Ovary (tissue), 9 donors: ENCODE results near the gene CEP104. TPM values are rescaled to one million over a fixed set of nuclear protein-coding genes. Genes with fewer than 3 reads are reported as not detected.

ENCODE experiments used
- DNase-seq, 5 donors: peaks; one replicate each; pipeline ENCODE4 v3.0.0-alpha.2; 2019 to 2020
- H3K27ac ChIP-seq, 2 donors: fragments of 200-600 bp; one replicate each; pipeline versions ENCODE4 v1.5.1 to v1.8.0; 2019 to 2022
- H3K27me3 ChIP-seq: fragments of 200-600 bp; one replicate; pipeline ENCODE4 v1.8.0; 2022
- H3K36me3 ChIP-seq: fragments of 200-600 bp; sonication (generic); one replicate; pipeline ENCODE4 v1.5.1; 2019
- H3K4me1 ChIP-seq: one replicate; pipeline ENCODE4 v1.8.1; 2013; ENCODE audit warnings: mild to moderate bottlenecking, moderate library complexity; ENCODE audit not compliant: insufficient read depth
- H3K4me3 ChIP-seq: fragments of 200-600 bp; sonication (generic); one replicate; pipeline ENCODE4 v1.5.1; 2017
- H3K9me3 ChIP-seq, 2 donors: fragments of 200-600 bp in 1 of 2; sonication (generic) in 1 of 2; one replicate each; pipeline versions ENCODE4 v1.5.1 to v1.8.1; 2013 to 2019; ENCODE audit warnings: mild to moderate bottlenecking in 1 of 2, moderate library complexity in 1 of 2
- EP300 ChIP-seq: sonication (generic); formaldehyde crosslinking; IDR thresholded peaks from one replicate; pipeline ENCODE4 v1.6.1; 2017; ENCODE audit warnings: antibody characterized with exemption
- POLR2A ChIP-seq: fragments of 450-650 bp; IDR thresholded peaks from one replicate; pipeline ENCODE4 v1.6.1; 2017; ENCODE audit warnings: antibody characterized with exemption, mild to moderate bottlenecking, moderate library complexity
- WGBS, 3 donors: extraction: QIAGEN DNeasy Blood & Tissue Kit in 1 of 3; methylation state at CpG; one replicate each; pipeline versions ENCODE4 v1.1.5 to v1.1.7; 2013 to 2017; 5-methylcytosine and 5-hydroxymethylcytosine counted together
- intact Hi-C, 4 donors: fragments of 100-400 bp; cut with DNase I; formaldehyde crosslinking; loops; one replicate each; pipeline versions ENCODE4 v1.11.0 to v1.15.1; 2022 to 2023
- polyA plus RNA-seq, 2 donors: library from polyadenylated mRNA; stranded (reverse); fragments of 200-250 nt in 1 of 2; fragments of 350-450 nt in 1 of 2; fragmentation: Illumina TruSeq in 1 of 2; extraction: RNeasy Lipid Tissue Mini Kit (QIAGEN cat#74804) in 1 of 2; gene quantifications; one replicate each; pipeline ENCODE4 v1.2.3, GENCODE V29; 2013 to 2014
- total RNA-seq, 7 donors: library from RNA; depleted of rRNA in 2 of 7; stranded (reverse); fragments of >200 nt in 2 of 7; fragmentation: NEBNext Ultra II Directional in 3 of 7; extraction: Animal tissue kit (Norgen Biotek cat#: 25700) in 3 of 7; gene quantifications; one replicate each; pipeline versions ENCODE4 v1.1.0 to v1.2.4, GENCODE V29; 2016 to 2023
- TF ChIP-seq, protein P1 (sequence below), 3 donors: fragments of 450-650 bp in 2 of 3; fragments of 200-600 bp in 1 of 3; IDR thresholded peaks; one replicate each; pipeline versions ENCODE4 v1.5.1 to v1.8.0; 2016 to 2022; ENCODE audit warnings: antibody characterized with exemption in 3 of 3, mild to moderate bottlenecking in 1 of 3
- donor health status: DM: no; HTN: no; CAD: no; lungs with moderate emphysema.
- donor health status: DM: no; HTN: no; CAD: no.
- donor health status: Bipolar disorder and iron deficiency.
- donor health status: DM: yes; HTN: yes; CAD: no.
- donor health status: DM: no; HTN: no; CAD: no.
- donor health status: DM: yes; HTN: yes; CAD: no.

Gene CEP104
- total and polyA plus RNA-seq, 9 donors, result 7.9 to 40.7 (median 37.6) TPM

DNA sequence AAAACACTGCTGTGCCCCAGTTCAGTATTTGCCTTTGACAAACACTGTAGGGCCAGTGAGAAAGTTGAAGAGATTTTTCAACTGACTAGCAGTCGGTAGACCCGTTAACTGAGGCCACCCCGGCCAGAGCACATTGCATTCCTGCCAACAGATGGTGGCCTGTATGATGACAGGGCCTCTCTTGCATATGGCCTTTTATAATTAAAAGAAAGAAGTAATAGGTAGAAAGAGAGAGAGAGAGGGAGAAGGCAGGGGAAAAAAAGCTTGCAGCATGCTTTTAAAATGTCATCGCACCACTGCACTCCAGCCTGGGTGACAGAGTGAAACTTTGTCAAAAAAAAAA lies 47.8 kb upstream of the CEP104 start:
- no peak for DNase-seq
- TF ChIP-seq EP300 (no peak), POLR2A (no peak)
- TF ChIP-seq, protein P1, sequence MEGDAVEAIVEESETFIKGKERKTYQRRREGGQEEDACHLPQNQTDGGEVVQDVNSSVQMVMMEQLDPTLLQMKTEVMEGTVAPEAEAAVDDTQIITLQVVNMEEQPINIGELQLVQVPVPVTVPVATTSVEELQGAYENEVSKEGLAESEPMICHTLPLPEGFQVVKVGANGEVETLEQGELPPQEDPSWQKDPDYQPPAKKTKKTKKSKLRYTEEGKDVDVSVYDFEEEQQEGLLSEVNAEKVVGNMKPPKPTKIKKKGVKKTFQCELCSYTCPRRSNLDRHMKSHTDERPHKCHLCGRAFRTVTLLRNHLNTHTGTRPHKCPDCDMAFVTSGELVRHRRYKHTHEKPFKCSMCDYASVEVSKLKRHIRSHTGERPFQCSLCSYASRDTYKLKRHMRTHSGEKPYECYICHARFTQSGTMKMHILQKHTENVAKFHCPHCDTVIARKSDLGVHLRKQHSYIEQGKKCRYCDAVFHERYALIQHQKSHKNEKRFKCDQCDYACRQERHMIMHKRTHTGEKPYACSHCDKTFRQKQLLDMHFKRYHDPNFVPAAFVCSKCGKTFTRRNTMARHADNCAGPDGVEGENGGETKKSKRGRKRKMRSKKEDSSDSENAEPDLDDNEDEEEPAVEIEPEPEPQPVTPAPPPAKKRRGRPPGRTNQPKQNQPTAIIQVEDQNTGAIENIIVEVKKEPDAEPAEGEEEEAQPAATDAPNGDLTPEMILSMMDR (IDR thresholded peaks at IDR 0.05), result no peak
- intact Hi-C loops, result no loop called here
- 85 to 90% (median 85%) methylated on average over 4 of the region's 4 CpGs for WGBS, 3 donors
- no peak overlapping the region for H3K27ac ChIP-seq
- no peaks in the 10 kb centered on the region for H3K36me3 ChIP-seq
- no peak overlapping the region for H3K4me3 ChIP-seq
- no peaks in the 10 kb centered on the region for H3K9me3 ChIP-seq
- H3K4me1 ChIP-seq, result no peaks in the 10 kb centered on the region
- H3K27me3 ChIP-seq, result no peaks in the 10 kb centered on the region

DNA sequence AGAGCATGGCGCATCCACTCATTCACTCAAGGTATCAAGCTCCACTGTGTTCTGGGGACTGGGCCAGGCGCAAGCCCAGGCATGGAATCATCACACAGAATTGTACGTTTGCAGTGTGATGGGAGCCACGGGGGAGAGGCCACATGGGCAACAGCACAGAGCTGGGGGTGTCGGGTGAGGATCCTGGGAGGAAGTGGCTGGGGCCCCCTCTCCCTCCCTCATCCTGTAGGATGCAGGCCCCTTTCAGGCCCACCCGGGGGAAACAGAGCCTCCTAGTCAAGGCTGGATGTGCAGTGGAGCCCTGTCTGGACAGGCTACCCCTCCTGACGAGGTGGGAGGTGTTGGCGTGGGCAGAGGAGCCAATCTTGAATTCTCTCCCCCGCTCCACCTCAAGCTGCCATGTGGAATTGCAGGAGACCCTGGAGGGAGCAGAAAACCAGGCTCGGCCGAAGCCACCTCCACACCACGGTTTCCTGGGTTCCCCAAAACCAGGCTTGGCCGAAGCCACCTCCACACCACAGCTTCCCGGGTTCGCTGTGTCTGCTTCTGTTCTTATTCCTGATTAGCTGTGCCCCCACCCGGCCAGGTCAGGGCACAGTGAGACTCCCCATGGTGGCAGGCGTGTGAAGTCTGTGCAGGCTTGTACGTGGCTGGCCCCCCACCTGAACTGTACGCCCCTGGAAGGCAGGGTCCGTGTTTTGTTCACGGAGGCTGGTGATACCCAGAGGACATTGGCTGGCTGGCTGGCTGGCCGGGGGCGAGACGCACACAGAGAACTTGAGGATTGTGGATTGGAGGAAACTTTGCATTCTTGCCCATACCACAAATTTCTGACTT lies 47.2 kb upstream of the CEP104 start:
- intact Hi-C loops, result no loop called here
- TF ChIP-seq, protein P1 (IDR thresholded peaks at IDR 0.05), result no peak

DNA sequence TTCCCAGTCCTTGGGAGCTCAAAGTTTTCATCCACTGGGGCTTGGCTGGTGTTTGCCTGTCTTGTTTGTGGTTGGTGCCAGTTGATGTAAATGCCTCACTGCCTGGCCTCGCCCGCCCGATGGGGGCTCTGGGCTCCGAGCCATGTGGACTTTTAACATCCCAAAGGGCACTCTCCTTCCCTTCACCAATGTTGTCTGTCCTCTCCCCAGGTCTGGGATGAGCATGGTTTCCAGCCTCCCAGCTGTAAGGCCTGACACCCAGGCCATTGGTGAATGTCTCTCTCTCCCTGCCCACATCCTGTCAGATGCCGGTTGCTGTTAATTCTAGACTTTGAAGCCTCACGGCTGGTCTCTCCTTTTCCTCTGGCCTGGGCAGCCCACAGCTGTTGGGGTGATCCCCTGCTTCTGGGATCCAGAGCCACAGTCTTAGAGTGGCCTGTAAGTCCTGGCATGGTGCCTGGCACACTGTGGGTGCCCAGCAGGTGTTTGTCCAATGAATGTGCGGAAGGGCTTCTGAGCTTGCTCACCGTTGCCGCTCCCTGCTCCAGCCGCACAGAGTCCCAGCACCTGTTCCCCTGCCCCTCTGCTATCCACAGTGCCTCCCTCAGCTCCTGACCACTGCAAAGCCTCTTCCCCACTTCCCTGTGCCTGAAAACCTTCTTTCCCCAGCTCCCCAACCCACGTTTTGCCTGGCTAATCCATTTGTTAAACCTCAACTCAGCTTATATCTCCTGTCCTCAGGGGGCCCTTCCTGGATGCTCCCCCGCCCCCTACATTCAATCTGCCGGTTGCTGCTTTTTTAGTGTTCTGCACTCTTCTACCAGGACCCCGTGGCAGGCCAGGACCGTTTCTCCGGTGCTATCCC lies 46.4 kb upstream of the CEP104 start:
- intact Hi-C loops, result no loop called here
- H3K27ac ChIP-seq, result no peak overlapping the region
- peaks cover 4% of the 10 kb centered on the region for H3K4me1 ChIP-seq
- H3K4me3 ChIP-seq, result no peak overlapping the region
- TF ChIP-seq POLR2A (no peak), EP300 (no peak)
- TF ChIP-seq, protein P1 (IDR thresholded peaks at IDR 0.05), result no peak
- H3K9me3 ChIP-seq, result no peaks in the 10 kb centered on the region
- DNase-seq, result no peak
- WGBS, 3 donors, result 71 to 81% (median 78%) methylated on average over 16 of the region's 16 CpGs
- no peaks in the 10 kb centered on the region for H3K36me3 ChIP-seq
- no peaks in the 10 kb centered on the region for H3K27me3 ChIP-seq

More for the DNA sequence above, 47.2 kb upstream of the CEP104 start:
- DNase-seq, result no peak
- WGBS, 3 donors, result 74 to 76% (median 75%) methylated on average over 24 of the region's 24 CpGs
- Histone ChIP-seq H3K4me3 (no peak overlapping the region), H3K4me1 (peaks cover 4% of the 10 kb centered on the region), H3K36me3 (no peaks in the 10 kb centered on the region), H3K9me3 (no peaks in the 10 kb centered on the region), H3K27ac (no peak overlapping the region), H3K27me3 (no peaks in the 10 kb centered on the region)

DNA sequence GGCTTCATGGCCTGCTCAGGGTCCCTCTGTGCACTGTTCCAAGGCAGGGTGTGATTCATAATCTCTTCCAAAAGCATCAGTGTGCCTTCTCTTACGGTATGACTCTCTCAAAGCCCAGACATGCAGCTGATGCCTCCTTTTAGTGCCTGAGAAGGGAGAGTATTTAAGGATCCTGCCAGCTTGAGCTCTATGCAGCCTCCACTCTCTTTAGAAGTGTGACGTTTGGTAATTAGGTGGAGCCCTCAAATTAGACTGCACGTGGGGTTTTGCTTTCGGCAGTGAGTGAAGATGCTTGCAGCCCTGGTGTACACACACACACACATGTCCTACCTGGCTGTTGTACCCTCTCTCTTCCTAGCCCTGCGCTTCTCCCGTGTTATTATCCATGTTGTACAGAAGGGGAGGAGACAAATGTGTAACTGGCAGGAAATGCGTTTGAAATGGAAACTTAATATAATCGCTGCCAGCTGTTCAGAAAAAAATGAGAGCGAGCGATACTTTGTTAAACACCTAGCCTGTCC lies 45.6 kb upstream of the CEP104 start:
- 69 to 78% (median 74%) methylated on average over 10 of the region's 10 CpGs for WGBS, 3 donors
- peaks cover 4% of the 10 kb centered on the region for H3K4me1 ChIP-seq
- H3K9me3 ChIP-seq, result no peaks in the 10 kb centered on the region
- no peaks in the 10 kb centered on the region for H3K36me3 ChIP-seq
- H3K27ac ChIP-seq, result no peak overlapping the region
- H3K4me3 ChIP-seq, result no peak overlapping the region
- no peak for DNase-seq
- TF ChIP-seq POLR2A (no peak), EP300 (no peak)
- TF ChIP-seq, protein P1 (IDR thresholded peaks at IDR 0.05), result no peak
- intact Hi-C loops, result no loop called here
- no peaks in the 10 kb centered on the region for H3K27me3 ChIP-seq
